HCT116 (cell line): ENCODE data around the gene BMP7. TPM values are rescaled to one million over a fixed set of nuclear protein-coding genes. Genes with fewer than 3 reads are reported as not detected.

ENCODE experiments used
- ATAC-seq: fragments of 200-7000 bp; cut with Tn5 transposase; 2 replicates; pipeline ENCODE4 v1.9.1; 2020; ENCODE audit warnings: mild to moderate bottlenecking, moderate library complexity
- BruUV-seq: library from RNA; stranded (reverse); fragments of 400-500 nt; replicated peaks from 2 replicates; lab custom pipeline; 2021; lab: Mats Ljungman, UMichigan
- CTCF ChIA-PET: fragments of 300-600 bp; sonication (Branson Sonifier 250); formaldehyde crosslinking; loops from one replicate; lab custom pipeline; 2021; ENCODE audit warnings: antibody characterized with exemption; lab: Charles Lee
- POLR2A ChIA-PET: fragments of 300-600, 350-600 bp; sonication (Branson Sonifier 250); formaldehyde crosslinking; loops from one replicate; lab custom pipeline; 2021; ENCODE audit warnings: antibody characterized with exemption; lab: Charles Lee
- RAD21 ChIA-PET, 2 experiments: fragments of 300-600 bp; sonication (Branson Sonifier 250); formaldehyde crosslinking; loops; one replicate each; lab custom pipeline; 2023; ENCODE audit warnings: low total read pairs in 2 of 2; ENCODE audit not compliant: uncharacterized antibody in 2 of 2, unreplicated experiment in 2 of 2, low non-redundant PET in 1 of 2; lab: Charles Lee
- DNase-seq: peaks from one replicate; pipeline ENCODE4 v3.0.0-alpha.2; 2010; ENCODE audit warnings: low read depth, low spot score
- H2AFZ ChIP-seq: fragments of 200-600 bp; shearing (Covaris generic), sonication (generic); 2 replicates; pipeline ENCODE4 v1.6.1; 2017; ENCODE audit warnings: low read depth, mixed run types, mixed read lengths, antibody characterized with exemption, low read length; ENCODE audit not compliant: poor library complexity, severe bottlenecking
- H3K27ac ChIP-seq: 2 replicates; pipeline ENCODE4 v1.5.1; 2012; ENCODE audit warnings: low read depth, low read length
- H3K27me3 ChIP-seq: fragments of 200-600 bp; sonication (generic); 2 replicates; pipeline ENCODE4 v1.6.1; 2016; ENCODE audit warnings: mixed run types, low read length, mixed read lengths; ENCODE audit not compliant: insufficient read depth
- H3K36me3 ChIP-seq, 2 experiments: fragments of 200-500 bp in 1 of 2; fragments of 200-600 bp in 1 of 2; sonication (Bioruptor generic) in 1 of 2; sonication (generic) in 1 of 2; 2 replicates each; pipeline versions ENCODE4 v1.5.1 to v1.6.1; 2014 to 2016; ENCODE audit warnings: low read length in 2 of 2, inconsistent platforms in 1 of 2, mixed read lengths in 1 of 2, mixed run types in 1 of 2; ENCODE audit not compliant: insufficient read depth in 2 of 2, control insufficient read depth in 1 of 2
- H3K4me1 ChIP-seq, 2 experiments: fragments of 200-600 bp in 1 of 2; sonication (generic) in 1 of 2; 2 replicates each; pipeline versions ENCODE4 v1.5.1 to v1.6.1; 2012 to 2017; ENCODE audit warnings: low read length in 2 of 2, inconsistent platforms in 1 of 2, mild to moderate bottlenecking in 1 of 2, mixed read lengths in 1 of 2, mixed run types in 1 of 2, moderate library complexity in 1 of 2; ENCODE audit not compliant: insufficient read depth in 2 of 2, control insufficient read depth in 1 of 2
- H3K4me2 ChIP-seq: fragments of 200-600 bp; sonication (generic); 2 replicates; pipeline ENCODE4 v1.6.1; 2017; ENCODE audit warnings: mixed run types, low read length, mixed read lengths
- H3K4me3 ChIP-seq, 2 experiments: fragments of 200-600 bp in 1 of 2; sonication (generic) in 1 of 2; replicated peaks in 1 of 2; 2 replicates each; pipeline ENCODE4 v1.5.1; 2011 to 2016; ENCODE audit warnings: low read length in 2 of 2, control low read depth in 1 of 2, low read depth in 1 of 2, mild to moderate bottlenecking in 1 of 2, mixed read lengths in 1 of 2, mixed run types in 1 of 2
- H3K79me2 ChIP-seq: fragments of 200-600 bp; sonication (generic); 2 replicates; pipeline ENCODE4 v1.6.1; 2017; ENCODE audit warnings: mild to moderate bottlenecking, mixed run types, low read length, moderate library complexity, mixed read lengths; ENCODE audit not compliant: insufficient read depth
- H3K9ac ChIP-seq: fragments of 200-600 bp; sonication (generic); 2 replicates; pipeline ENCODE4 v1.6.1; 2016; ENCODE audit warnings: low read length, mixed read lengths
- H3K9me2 ChIP-seq: fragments of 200-600 bp; sonication (generic), shearing (Covaris generic); 2 replicates; pipeline ENCODE4 v1.6.1; 2017; ENCODE audit warnings: mixed run types, mild to moderate bottlenecking, moderate library complexity; ENCODE audit not compliant: insufficient read depth
- H3K9me3 ChIP-seq, 2 experiments: fragments of 200-500 bp in 1 of 2; fragments of 200-600 bp in 1 of 2; sonication (Bioruptor generic) in 1 of 2; sonication (generic) in 1 of 2; 2 replicates each; pipeline ENCODE4 v1.6.1; 2014 to 2017; ENCODE audit warnings: low read length in 2 of 2, mixed read lengths in 2 of 2, inconsistent platforms in 1 of 2, low read depth in 1 of 2, mild to moderate bottlenecking in 1 of 2, mixed run types in 1 of 2, moderate library complexity in 1 of 2; ENCODE audit not compliant: control insufficient read depth in 1 of 2, insufficient read depth in 1 of 2
- H4K20me1 ChIP-seq: fragments of 200-600 bp; sonication (generic), shearing (Covaris generic); 2 replicates; pipeline ENCODE4 v1.6.1; 2017; ENCODE audit warnings: mixed run types, mild to moderate bottlenecking, moderate library complexity; ENCODE audit not compliant: insufficient read depth
- ATF3 ChIP-seq: IDR thresholded peaks from 2 replicates; pipeline ENCODE4 v1.6.1; 2012
- CBX3 ChIP-seq: IDR thresholded peaks from 2 replicates; pipeline ENCODE4 v1.6.1; 2012; ENCODE audit warnings: low read depth
- CTCF ChIP-seq, 3 experiments: fragments of 200-600 bp in 1 of 3; sonication (generic) in 1 of 3; IDR thresholded peaks in 2 of 3; conservative IDR thresholded peaks in 1 of 3; 2 replicates each; pipeline ENCODE4 v1.5.1; 2012 to 2017; ENCODE audit warnings: low read depth in 2 of 3, low read length in 2 of 3, antibody characterized with exemption in 1 of 3, borderline replicate concordance in 1 of 3, control low read depth in 1 of 3, mild to moderate bottlenecking in 1 of 3, mixed read lengths in 1 of 3, mixed run types in 1 of 3, moderate library complexity in 1 of 3; ENCODE audit not compliant: insufficient read depth in 1 of 3
- ELF1 ChIP-seq: IDR thresholded peaks from 2 replicates; pipeline ENCODE4 v1.6.1; 2012; ENCODE audit warnings: low read depth, borderline replicate concordance
- EZH2 ChIP-seq: fragments of 200-600 bp; sonication (generic); IDR thresholded peaks from 2 replicates; pipeline ENCODE4 v1.6.1; 2017; ENCODE audit warnings: antibody characterized with exemption, mixed run types
- FOSL1 ChIP-seq: IDR thresholded peaks from 2 replicates; pipeline ENCODE4 v1.6.1; 2012; ENCODE audit warnings: low read depth
- JUND ChIP-seq: IDR thresholded peaks from 2 replicates; pipeline ENCODE4 v1.6.1; 2012
- MAX ChIP-seq: IDR thresholded peaks from 2 replicates; pipeline ENCODE4 v1.6.1; 2012
- POLR2A ChIP-seq: IDR thresholded peaks from 2 replicates; pipeline ENCODE4 v1.7.0; 2011; ENCODE audit warnings: borderline replicate concordance; ENCODE audit not compliant: insufficient read depth, insufficient read length; ENCODE audit errors: extremely low read depth
- POLR2AphosphoS5 ChIP-seq: IDR thresholded peaks from 2 replicates; pipeline ENCODE4 v1.6.1; 2011; ENCODE audit warnings: mild to moderate bottlenecking, low read depth, low read length, moderate library complexity
- RAD21 ChIP-seq: IDR thresholded peaks from 2 replicates; pipeline ENCODE4 v1.6.1; 2012; ENCODE audit warnings: low read depth, mild to moderate bottlenecking
- REST ChIP-seq: IDR thresholded peaks from 2 replicates; pipeline ENCODE4 v1.6.1; 2012; ENCODE audit warnings: low read depth
- SP1 ChIP-seq: IDR thresholded peaks from 2 replicates; pipeline ENCODE4 v1.6.1; 2012; ENCODE audit warnings: low read depth
- SRF ChIP-seq: IDR thresholded peaks from 2 replicates; pipeline ENCODE4 v1.6.1; 2012; ENCODE audit warnings: low read depth
- TCF7L2 ChIP-seq: IDR thresholded peaks from 2 replicates; pipeline ENCODE4 v1.7.0; 2011; ENCODE audit warnings: borderline replicate concordance, inconsistent platforms; ENCODE audit not compliant: insufficient read depth, insufficient read length; ENCODE audit errors: extremely low read depth
- YY1 ChIP-seq: IDR thresholded peaks from 2 replicates; pipeline ENCODE4 v1.6.1; 2011; ENCODE audit warnings: low read length, low read depth, moderate library complexity, mild to moderate bottlenecking; ENCODE audit not compliant: insufficient replicate concordance; ENCODE audit errors: extremely low read depth
- ZBTB33 ChIP-seq: IDR thresholded peaks from 2 replicates; pipeline ENCODE4 v1.6.1; 2011; ENCODE audit warnings: mild to moderate bottlenecking, low read length, moderate library complexity; ENCODE audit not compliant: insufficient replicate concordance; ENCODE audit errors: extremely low read depth
- ZFX ChIP-seq: fragments of 450-650 bp; IDR thresholded peaks from 2 replicates; pipeline ENCODE4 v1.6.1; 2017
- ZNF274 ChIP-seq: fragments of 200-500 bp; sonication (Bioruptor generic); IDR thresholded peaks from 2 replicates; pipeline ENCODE4 v1.6.1; 2014; ENCODE audit warnings: mild to moderate bottlenecking, low read depth, low read length, inconsistent platforms
- intact Hi-C: fragments of 100-400 bp; cut with micrococcal nuclease; formaldehyde crosslinking; loops from 2 replicates; pipeline ENCODE4 v1.10.0; 2022
- total RNA-seq: library from RNA; stranded (reverse); gene quantifications from one replicate; pipeline ENCODE4 v1.2.1, GENCODE V29; 2021; ENCODE audit not compliant: unreplicated experiment

The BMP7 gene
- total RNA-seq, 1 experiment from 2014 or later: 7.0 TPM

- H3K4me2 ChIP-seq: no peak overlapping the region
- H3K79me2 ChIP-seq: no peaks in the 10 kb centered on the region
- intact Hi-C loops: no loop called here
- POLR2A ChIA-PET: no interaction called here
- RAD21 ChIA-PET: no interaction called here
- H3K27ac ChIP-seq: no peak overlapping the region
- H3K36me3 ChIP-seq: no peaks in the 10 kb centered on the region
- H3K9ac ChIP-seq: no peak overlapping the region
- BruUV-seq: no TSS peak
- CTCF ChIA-PET: no interaction called here
- H4K20me1 ChIP-seq: no peaks in the 10 kb centered on the region
- ATAC-seq: no peak
- no peaks in the 10 kb centered on the region for H3K9me3 ChIP-seq
- no peak overlapping the region for H2AFZ ChIP-seq
- H3K27me3 ChIP-seq: no peaks in the 10 kb centered on the region
- no peaks in the 10 kb centered on the region for H3K9me2 ChIP-seq
- peaks cover 4 to 17% of the 10 kb centered on the region in 2 experiments; a peak in 3 of 4 replicates for H3K4me1 ChIP-seq
- no peak overlapping the region for H3K4me3 ChIP-seq
- no peak for DNase-seq
- TF ChIP-seq MAX (no peak), SP1 (no peak), ATF3 (no peak), TCF7L2 (no peak), EZH2 (no peak), YY1 (no peak), SRF (no peak), ELF1 (no peak), RAD21 (no peak), ZNF274 (no peak), ZBTB33 (no peak), FOSL1 (no peak), JUND (no peak), ZFX (no peak), POLR2AphosphoS5 (no peak), CBX3 (no peak), REST (no peak), CTCF (IDR thresholded peaks at IDR 0.05 in 2 of 3, conservative IDR thresholded peaks at IDR 0.05 in 1 of 3; ENCODE audit: borderline replicate concordance in 1 of 3, insufficient read depth in 1 of 3, low read depth in 2 of 3, low read length in 2 of 3) (no peak), POLR2A (no peak)
Measured at GRCh38 chr20:57248132-57248797, 18.2 kb downstream of the BMP7 start.
